GM06990 (cell line): ENCODE measurements around the gene ASB2.

Experiments used
- DNase-seq: peaks from one replicate; pipeline ENCODE4 v3.0.0-alpha.2; 2011; ENCODE audit not compliant: insufficient read length; ENCODE audit errors: extremely low read depth
- H3K27me3 ChIP-seq: replicated peaks from 2 replicates; pipeline ENCODE4 v1.6.0; 2011; ENCODE audit warnings: low read length; ENCODE audit not compliant: control insufficient read depth, insufficient read depth
- H3K36me3 ChIP-seq: 2 replicates; pipeline ENCODE4 v1.5.1; 2011; ENCODE audit warnings: low read length; ENCODE audit not compliant: control insufficient read depth, insufficient read depth
- H3K4me3 ChIP-seq: replicated peaks from 2 replicates; pipeline ENCODE4 v1.5.1; 2011; ENCODE audit warnings: low read depth, mild to moderate bottlenecking, control low read depth, low read length
- CTCF ChIP-seq: IDR thresholded peaks from 2 replicates; pipeline ENCODE4 v1.5.1; 2011; ENCODE audit warnings: low read length, control low read depth, mild to moderate bottlenecking, inconsistent platforms; ENCODE audit not compliant: insufficient read depth, poor library complexity, severe bottlenecking

Gene ASB2

DNA sequence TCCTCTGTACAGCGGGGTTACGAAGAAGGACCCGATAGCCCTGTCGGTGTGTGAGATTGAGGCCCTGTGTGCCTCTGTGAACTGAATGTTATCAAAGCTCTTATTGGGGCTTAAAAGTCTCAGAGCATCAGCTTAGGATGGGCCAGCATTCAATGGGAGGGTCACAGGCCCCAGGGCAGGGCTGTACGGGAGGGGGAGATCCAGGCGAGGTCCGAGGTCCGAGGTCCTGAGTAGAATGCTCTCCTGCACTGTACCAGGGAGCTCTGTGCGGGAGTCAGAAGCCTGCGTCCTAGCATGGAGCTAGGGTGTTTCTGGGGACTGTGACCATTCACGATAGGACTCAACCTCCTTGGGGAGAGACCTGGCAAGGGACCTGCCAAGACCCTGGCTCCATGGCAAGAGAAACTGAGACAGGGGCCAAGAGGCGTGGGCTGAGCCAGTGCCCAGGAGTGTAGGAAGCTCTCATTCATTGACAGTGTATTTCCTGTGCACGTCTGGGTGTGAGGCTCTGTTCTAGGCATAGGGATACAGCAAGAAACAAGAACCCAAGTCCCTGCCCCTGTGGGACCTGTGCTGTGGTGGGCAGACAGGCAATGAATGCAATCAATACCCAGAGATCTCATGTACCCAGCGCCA lies 61.2 kb downstream of the ASB2 start:
- TF ChIP-seq CTCF = no peak
- Histone ChIP-seq H3K27me3 (no peaks in the 10 kb centered on the region; the same call in 1 of the 2 replicates), H3K4me3 (no peak overlapping the region), H3K36me3 (no peaks in the 10 kb centered on the region)
- DNase-seq = no peak

DNA sequence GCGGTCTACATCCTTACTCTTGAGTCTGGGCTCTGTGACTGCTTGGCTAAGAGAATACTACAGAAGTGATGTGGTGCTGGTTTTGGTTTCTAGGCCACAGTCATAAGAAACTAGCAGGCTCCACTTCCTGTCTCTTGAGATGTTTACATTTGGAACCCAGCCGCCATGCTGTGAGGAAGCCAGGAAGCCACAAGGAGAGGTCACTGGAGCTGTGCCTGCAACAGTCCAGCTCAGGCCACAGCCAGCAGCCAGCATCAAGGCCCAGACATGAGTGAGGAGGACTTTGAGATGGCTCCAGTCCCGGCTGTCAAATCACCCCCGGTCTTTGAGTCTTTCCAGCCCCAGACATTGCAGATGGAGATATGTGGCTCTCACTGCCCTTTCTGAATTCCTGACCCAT lies 62.1 kb downstream of the ASB2 start:
- no peak for DNase-seq
- Histone ChIP-seq H3K27me3 (no peaks in the 10 kb centered on the region; the same call in 1 of the 2 replicates), H3K36me3 (no peaks in the 10 kb centered on the region), H3K4me3 (no peak overlapping the region)
- TF ChIP-seq CTCF = no peak

DNA sequence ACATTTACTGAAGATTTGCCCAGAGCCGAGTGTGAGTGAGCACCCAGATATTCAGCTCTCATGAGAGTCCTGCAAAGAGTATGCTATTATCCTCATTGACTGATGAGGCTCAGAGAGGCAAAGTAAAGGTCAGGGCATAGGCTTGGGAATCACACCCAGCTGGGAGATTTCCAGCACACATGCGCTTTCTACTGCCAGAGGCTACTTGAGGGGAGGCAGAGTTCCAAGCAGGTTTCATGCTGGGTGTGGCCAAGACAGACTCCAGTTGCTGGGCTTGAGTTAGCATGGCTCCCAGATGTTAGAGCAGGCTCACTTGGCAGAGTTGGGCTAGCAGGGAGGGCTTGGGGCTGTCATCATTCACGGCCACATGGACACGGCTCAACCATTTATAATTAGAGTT lies 63.6 kb downstream of the ASB2 start:
- Histone ChIP-seq H3K4me3 (no peak overlapping the region), H3K27me3 (no peaks in the 10 kb centered on the region; the same call in 1 of the 2 replicates), H3K36me3 (no peaks in the 10 kb centered on the region)
- TF ChIP-seq CTCF = no peak
- DNase-seq = no peak

DNA sequence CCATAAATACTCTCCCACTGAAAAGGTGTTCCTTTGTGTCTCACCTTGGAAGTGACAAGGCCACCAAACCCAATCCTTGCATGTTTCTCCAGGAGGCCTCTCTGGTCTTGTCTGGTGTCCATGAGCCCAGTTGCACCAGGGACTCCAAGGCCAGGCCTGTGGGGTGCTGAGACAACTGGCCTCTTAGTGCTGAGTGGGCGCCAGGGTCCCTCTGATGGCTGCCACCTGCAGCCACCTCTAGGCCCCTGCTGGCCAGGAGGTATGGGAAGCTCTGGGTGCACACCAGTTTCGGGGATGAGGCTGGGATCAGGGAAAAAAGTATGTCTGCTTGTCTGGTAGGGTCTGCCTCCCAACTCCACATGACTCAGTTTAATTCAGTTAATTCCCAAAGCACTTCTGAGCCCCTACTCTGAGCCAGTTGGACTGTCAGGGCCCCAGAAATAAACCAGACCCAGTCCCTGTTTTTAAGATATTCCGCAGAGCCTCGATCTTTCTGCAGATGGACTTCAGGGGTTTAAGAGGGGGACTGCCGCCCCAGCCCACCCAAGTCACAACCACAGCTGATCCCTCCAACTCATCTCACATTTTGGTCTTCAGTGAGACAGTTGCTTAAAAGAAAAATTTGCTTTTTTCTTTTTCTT lies 64.3 kb downstream of the ASB2 start:
- no peaks in the 10 kb centered on the region for H3K36me3 ChIP-seq
- no peak overlapping the region for H3K4me3 ChIP-seq
- TF ChIP-seq CTCF = no peak
- DNase-seq = no peak
- H3K27me3 ChIP-seq = no peaks in the 10 kb centered on the region; the same call in 1 of the 2 replicates

DNA sequence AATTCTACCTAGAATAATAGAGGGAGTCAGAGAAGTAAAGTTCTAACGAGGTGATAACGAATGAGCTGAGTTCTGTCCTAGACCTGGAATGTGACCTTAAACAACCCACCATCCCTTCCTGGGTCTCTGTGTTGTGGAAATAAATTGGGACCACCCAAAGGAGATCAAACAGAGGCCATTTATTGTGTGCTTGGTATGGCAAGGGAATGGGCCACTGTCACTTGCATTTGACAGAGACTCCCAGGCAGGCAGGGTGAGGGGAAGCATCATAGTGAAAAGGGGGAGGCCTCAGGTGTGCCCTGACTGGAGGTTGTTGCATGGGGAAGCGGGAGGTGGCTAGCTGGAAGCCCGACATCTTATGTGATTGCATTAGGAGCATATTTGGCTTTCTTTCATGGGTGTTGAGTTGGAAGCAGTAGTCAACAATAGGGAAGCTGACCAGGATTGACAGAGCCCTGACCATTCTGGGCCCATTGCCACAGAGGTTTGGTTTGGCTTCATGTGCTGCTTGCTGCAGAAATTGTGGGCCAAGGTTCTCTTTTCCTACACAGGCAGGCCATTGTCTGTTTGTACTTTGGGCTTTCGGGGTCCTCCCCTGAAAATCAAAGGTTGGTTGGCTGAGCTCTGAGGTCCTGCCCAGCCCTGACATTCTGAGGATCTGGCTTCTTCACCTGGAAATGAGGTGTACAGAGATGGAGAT lies 66.8 kb downstream of the ASB2 start:
- no peaks in the 10 kb centered on the region; the same call in 1 of the 2 replicates for H3K27me3 ChIP-seq
- DNase-seq = no peak
- no peak overlapping the region for H3K4me3 ChIP-seq
- H3K36me3 ChIP-seq = no peaks in the 10 kb centered on the region
- TF ChIP-seq CTCF = no peak
